Aorta (tissue), 5 donors: ENCODE measurements around the gene DNAJC6. TPM values are rescaled to one million over a fixed set of nuclear protein-coding genes. Genes with fewer than 3 reads are reported as not detected.

Source experiments
- ATAC-seq: fragments of 200-7000 bp; cut with Tn5 transposase; one replicate; pipeline ENCODE4 v1.9.1; 2022; ENCODE audit warnings: moderate library complexity; ENCODE audit not compliant: low FRiP score
- DNase-seq, 2 donors: peaks; one replicate each; pipeline ENCODE4 v3.0.0-alpha.2; 2020
- H3K27ac ChIP-seq, 2 donors: one replicate each; pipeline ENCODE4 v1.5.1; 2013; ENCODE audit warnings: low read length in 2 of 2, mild to moderate bottlenecking in 2 of 2, moderate library complexity in 2 of 2, control low read depth in 1 of 2, inconsistent platforms in 1 of 2, low read depth in 1 of 2
- H3K27me3 ChIP-seq, 2 donors: one replicate each; pipeline ENCODE4 v1.6.1; 2013; ENCODE audit warnings: control low read depth in 1 of 2, low read length in 1 of 2, mild to moderate bottlenecking in 1 of 2, moderate library complexity in 1 of 2; ENCODE audit not compliant: insufficient read depth in 2 of 2, control insufficient read depth in 1 of 2
- H3K36me3 ChIP-seq, 2 donors: one replicate each; pipeline ENCODE4 v1.6.1; 2013; ENCODE audit warnings: control low read depth in 1 of 2, low read length in 1 of 2, mild to moderate bottlenecking in 1 of 2; ENCODE audit not compliant: insufficient read depth in 2 of 2, control insufficient read depth in 1 of 2
- H3K4me1 ChIP-seq, 2 donors: one replicate each; pipeline ENCODE4 v1.6.1; 2013; ENCODE audit warnings: low read length in 2 of 2, control low read depth in 1 of 2, mild to moderate bottlenecking in 1 of 2, moderate library complexity in 1 of 2; ENCODE audit not compliant: insufficient read depth in 2 of 2, control insufficient read depth in 1 of 2
- H3K4me3 ChIP-seq, 2 donors: one replicate each; pipeline ENCODE4 v1.5.1; 2013; ENCODE audit warnings: low read length in 2 of 2, control low read depth in 1 of 2, mild to moderate bottlenecking in 1 of 2
- H3K9me3 ChIP-seq: one replicate; pipeline ENCODE4 v1.6.1; 2013; ENCODE audit warnings: mild to moderate bottlenecking, low read length; ENCODE audit not compliant: control insufficient read depth
- WGBS, 2 donors: extraction: QIAGEN DNeasy Blood & Tissue Kit; methylation state at CpG; one replicate each; pipeline ENCODE4 v1.1.7; 2013; 5-methylcytosine and 5-hydroxymethylcytosine counted together
- intact Hi-C, 2 donors: fragments of 100-400 bp; cut with DNase I; formaldehyde crosslinking; loops; one replicate each; pipeline versions ENCODE4 v1.14.2 to v1.15.0; 2022
- polyA plus RNA-seq, 2 donors: library from polyadenylated mRNA; stranded (reverse); fragments of 200-250 nt; gene quantifications; one replicate each; pipeline ENCODE4 v1.2.3, GENCODE V29; 2013
- total RNA-seq, 2 donors: library from RNA; stranded (reverse); fragmentation: NEBNext Ultra II Directional; extraction: Animal tissue kit (Norgen Biotek cat#: 25700); gene quantifications; one replicate each; pipeline ENCODE4 v1.2.1, GENCODE V29; 2021
- donor health status: healthy with polysubstance abuse.
- donor health status: Bipolar disorder and iron deficiency.
- donor health status: DM: no; HTN: no; CAD: no.
- donor health status: DM: no; HTN: no; CAD: no.
- donor health status: DM: yes; HTN: yes; CAD: no.

The DNAJC6 gene
- total and polyA plus RNA-seq, 4 donors = 1.3 to 3.8 (median 2.3) TPM; not detected in 1

GRCh38 chr1:65421351-65422025, 112.1 kb downstream of the DNAJC6 start:
- intact Hi-C loops = loop anchor here in 1 of 2 donors (2.0 to 10.0 kb wide), 2 partner anchors 157 to 355 kb away; no protein-coding TSS in a partner anchor
- Histone ChIP-seq H3K4me1 (peaks cover 0 to 3% of the 10 kb centered on the region in 2 donors), H3K27ac (peak overlapping the region; percentile 91 to 93), H3K9me3 (no peaks in the 10 kb centered on the region), H3K4me3 (peak overlapping the region; percentile 86 to 98), H3K36me3 (peaks cover 3% of the 10 kb centered on the region in 2 donors), H3K27me3 (no peaks in the 10 kb centered on the region)
- ATAC-seq = no peak
- no peak for DNase-seq
- 0 to 1% methylated on average over 13 of the region's 13 CpGs for WGBS, 2 donors

DNA sequence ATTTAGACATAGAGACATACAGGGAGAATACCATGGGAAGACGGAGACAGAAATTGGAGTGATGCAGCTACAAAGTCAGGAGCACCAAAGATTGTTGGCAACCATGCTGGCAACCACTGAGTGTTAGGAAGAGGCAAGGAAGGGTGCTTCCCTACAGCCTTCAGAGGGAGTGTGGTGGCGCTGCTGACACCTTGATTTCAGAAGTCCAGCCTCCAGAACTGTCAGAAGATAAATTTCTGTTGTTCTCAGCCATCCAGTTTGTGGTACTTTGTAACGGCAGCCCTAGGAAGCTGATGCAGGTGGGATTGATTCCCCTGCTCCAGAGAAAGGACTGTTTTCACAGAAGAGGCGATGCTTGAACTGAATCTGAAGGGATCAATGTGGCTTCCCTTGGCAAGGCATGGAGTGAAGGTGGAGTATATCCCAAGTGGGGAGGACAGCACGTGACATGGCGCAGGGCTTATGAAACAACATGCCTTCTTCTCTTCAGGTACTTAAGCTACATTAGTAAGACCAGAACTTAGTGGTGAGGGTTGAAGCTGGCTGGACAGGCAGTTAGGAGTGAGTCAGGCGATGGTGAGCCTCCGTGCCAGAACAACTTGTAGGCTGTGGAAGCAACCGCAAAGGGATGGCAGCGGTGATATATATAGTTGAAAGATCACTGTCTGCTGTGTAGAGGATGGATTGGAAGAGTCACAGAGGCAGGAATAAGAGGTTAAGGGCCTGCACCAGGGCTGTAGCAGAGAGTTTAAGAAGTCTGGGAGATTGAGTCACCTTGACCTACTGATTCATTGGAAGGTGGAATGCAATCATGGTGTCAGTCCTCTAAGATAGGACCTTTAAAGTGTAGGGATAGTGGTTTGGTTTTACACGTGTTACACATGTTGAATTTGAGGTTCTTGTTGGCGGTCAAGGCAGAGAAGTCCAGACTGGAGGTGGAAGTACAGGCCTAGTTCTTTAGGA, 113.2 kb downstream of the DNAJC6 start:
- 93 to 94% methylated on average over 12 of the region's 12 CpGs for WGBS, 2 donors
- peak overlapping the region in 1 of 2 donors; percentile 98 for H3K4me3 ChIP-seq
- no peaks in the 10 kb centered on the region for H3K27me3 ChIP-seq
- H3K9me3 ChIP-seq = no peaks in the 10 kb centered on the region
- H3K27ac ChIP-seq = no peak overlapping the region
- H3K36me3 ChIP-seq = peaks cover 3 to 5% of the 10 kb centered on the region in 2 donors
- intact Hi-C loops = loop anchor here in 1 of 2 donors (10.0 kb wide), 1 partner anchor 158 kb away; no protein-coding TSS in a partner anchor
- DNase-seq = no peak
- H3K4me1 ChIP-seq = peaks cover 0 to 3% of the 10 kb centered on the region in 2 donors
- no peak for ATAC-seq

DNA sequence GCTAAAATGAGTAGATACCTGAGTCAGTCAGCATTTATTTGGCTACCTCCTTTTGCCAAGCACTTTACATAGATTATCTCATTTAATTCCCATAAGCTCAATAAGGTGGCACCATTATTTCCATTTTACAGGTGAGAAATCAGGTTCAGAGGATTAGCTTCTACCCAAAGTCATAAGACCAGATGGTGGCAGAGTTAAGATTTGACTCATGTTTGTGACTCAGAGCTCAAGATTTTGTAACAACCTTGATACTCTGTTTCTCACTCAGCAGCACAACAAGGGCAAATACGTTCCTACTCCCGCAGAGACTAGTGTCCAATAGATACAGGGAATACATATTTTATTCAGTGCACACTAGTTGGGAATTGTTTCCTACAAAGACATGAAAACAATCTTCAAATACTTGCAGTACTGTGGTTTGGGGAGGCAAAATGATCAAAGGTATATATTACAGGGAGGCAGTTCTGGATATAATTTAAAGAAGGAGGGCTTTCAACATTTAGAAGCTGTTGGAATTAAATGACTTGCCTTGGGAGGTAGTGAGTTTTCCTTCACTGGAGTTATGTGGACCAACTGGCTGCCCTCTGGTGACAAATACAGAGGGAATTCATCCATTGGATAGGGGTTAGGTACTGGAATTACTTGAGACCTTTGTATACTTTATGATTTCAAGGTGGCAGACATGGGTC, 114.7 kb downstream of the DNAJC6 start:
- H3K36me3 ChIP-seq = peaks cover 3 to 5% of the 10 kb centered on the region in 2 donors
- no peaks in the 10 kb centered on the region for H3K27me3 ChIP-seq
- ATAC-seq (no peak), DNase-seq (no peak)
- peaks cover 0 to 3% of the 10 kb centered on the region in 2 donors for H3K4me1 ChIP-seq
- 66 to 76% methylated on average over 2 of the region's 2 CpGs for WGBS, 2 donors
- intact Hi-C loops = loop anchor here in 1 of 2 donors (10.0 kb wide), 1 partner anchor 159 kb away; no protein-coding TSS in a partner anchor
- no peak overlapping the region for H3K4me3 ChIP-seq
- H3K27ac ChIP-seq = no peak overlapping the region
- H3K9me3 ChIP-seq = no peaks in the 10 kb centered on the region

DNA sequence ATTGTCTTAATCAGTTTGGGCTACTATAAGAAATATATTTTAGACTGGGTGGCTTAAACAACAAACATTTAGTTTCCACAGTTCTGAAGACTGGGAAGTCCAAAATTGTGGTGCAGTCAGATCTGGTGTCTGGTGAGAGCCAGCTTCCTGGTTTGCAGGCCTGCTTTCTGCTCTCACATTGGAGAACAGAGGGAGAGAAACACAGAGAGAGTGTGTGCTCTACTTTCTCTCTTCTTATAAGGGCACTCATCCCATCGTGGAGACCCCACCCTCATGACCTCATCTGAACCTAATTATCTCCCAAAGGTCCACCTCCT, 115.2 kb downstream of the DNAJC6 start:
- no peak for DNase-seq
- intact Hi-C loops = loop anchor here in 1 of 2 donors (10.0 kb wide), 1 partner anchor 160 kb away; no protein-coding TSS in a partner anchor
- no peak for ATAC-seq
- Histone ChIP-seq H3K4me3 (no peak overlapping the region), H3K4me1 (peaks cover 1 to 3% of the 10 kb centered on the region in 2 donors), H3K27me3 (no peaks in the 10 kb centered on the region), H3K9me3 (no peaks in the 10 kb centered on the region), H3K27ac (no peak overlapping the region), H3K36me3 (peaks cover 3 to 5% of the 10 kb centered on the region in 2 donors)
- WGBS, 2 donors = 72 to 82% methylated on average over 1 of the region's 1 CpG

DNA sequence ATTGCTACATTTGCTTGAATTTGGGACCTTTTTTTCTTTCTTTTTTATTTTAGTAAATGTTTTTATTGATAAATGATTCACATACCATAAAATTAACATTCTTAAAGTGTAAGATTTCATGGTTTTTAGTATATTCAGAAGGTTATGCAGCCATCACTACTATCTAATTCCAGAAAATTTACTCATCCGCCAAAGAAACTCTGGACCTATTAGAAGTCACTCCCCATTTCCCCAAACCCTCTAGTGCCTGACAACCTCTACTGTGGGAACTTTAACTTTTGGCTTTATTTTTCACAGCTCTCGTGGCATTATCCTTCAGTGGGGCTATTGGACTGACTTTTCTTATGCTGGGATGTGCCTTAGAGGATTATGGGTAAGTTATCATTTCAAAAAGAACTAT, 115.7 kb downstream of the DNAJC6 start:
- Histone ChIP-seq H3K4me3 (no peak overlapping the region), H3K27me3 (no peaks in the 10 kb centered on the region), H3K4me1 (peaks cover 1 to 3% of the 10 kb centered on the region in 2 donors), H3K9me3 (no peaks in the 10 kb centered on the region), H3K36me3 (peaks cover 3 to 5% of the 10 kb centered on the region in 2 donors), H3K27ac (no peak overlapping the region)
- ATAC-seq (no peak), DNase-seq (no peak)
- intact Hi-C loops = loop anchor here in 1 of 2 donors (10.0 kb wide), 1 partner anchor 160 kb away; no protein-coding TSS in a partner anchor
- 91 to 96% methylated on average over 2 of the region's 2 CpGs for WGBS, 2 donors

- H3K36me3 ChIP-seq = peaks cover 3 to 5% of the 10 kb centered on the region in 2 donors
- WGBS, 2 donors = 91% methylated on average over 3 of the region's 3 CpGs
- intact Hi-C loops = loop anchor here in 1 of 2 donors (10.0 kb wide), 1 partner anchor 161 kb away; no protein-coding TSS in a partner anchor
Observed at GRCh38 chr1:65425697-65426096, 116.4 kb downstream of the DNAJC6 start.

DNA sequence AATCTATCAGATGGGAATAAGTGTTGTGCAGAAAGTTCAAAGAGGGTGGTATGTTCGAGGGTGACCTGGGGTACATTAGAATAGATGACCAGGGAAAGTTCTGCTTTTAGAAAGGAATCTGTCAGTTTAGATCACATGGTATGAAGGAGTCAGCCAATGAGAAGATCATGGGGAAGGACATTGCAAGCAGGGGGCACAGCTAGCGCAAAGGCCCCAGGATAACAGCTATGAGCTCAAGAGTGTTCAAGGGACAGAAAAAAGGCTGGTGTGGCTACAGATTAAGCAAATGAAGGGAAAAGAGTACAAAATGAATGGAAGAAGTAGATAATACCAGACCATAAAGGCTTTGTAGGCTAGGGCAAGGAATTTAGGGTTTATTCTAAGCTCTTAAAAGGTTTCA, 119.7 kb downstream of the DNAJC6 start:
- Histone ChIP-seq H3K9me3 (no peaks in the 10 kb centered on the region), H3K4me1 (peaks cover 0 to 1% of the 10 kb centered on the region in 2 donors), H3K4me3 (no peak overlapping the region), H3K27ac (no peak overlapping the region), H3K27me3 (no peaks in the 10 kb centered on the region), H3K36me3 (peaks cover 3 to 7% of the 10 kb centered on the region in 2 donors)
- WGBS, 2 donors = 92 to 93% methylated on average over 2 of the region's 2 CpGs
- ATAC-seq = no peak
- intact Hi-C loops = loop anchor here in 1 of 2 donors (10.0 kb wide), 1 partner anchor 164 kb away; no protein-coding TSS in a partner anchor
- DNase-seq = no peak

More at GRCh38 chr1:65425697-65426096, 116.4 kb downstream of the DNAJC6 start:
- DNase-seq = no peak
- H3K4me3 ChIP-seq = no peak overlapping the region
- H3K9me3 ChIP-seq = no peaks in the 10 kb centered on the region
- peaks cover 1 to 3% of the 10 kb centered on the region in 2 donors for H3K4me1 ChIP-seq
- no peak overlapping the region for H3K27ac ChIP-seq
- no peak for ATAC-seq
- H3K27me3 ChIP-seq = no peaks in the 10 kb centered on the region

- ATAC-seq (peak; percentile 65), DNase-seq (no peak)
- Histone ChIP-seq H3K9me3 (no peaks in the 10 kb centered on the region), H3K27me3 (no peaks in the 10 kb centered on the region), H3K36me3 (peaks cover 3 to 7% of the 10 kb centered on the region in 2 donors), H3K27ac (peak overlapping the region; percentile 23 to 36), H3K4me1 (peaks cover 0 to 1% of the 10 kb centered on the region in 2 donors), H3K4me3 (no peak overlapping the region)
- WGBS, 2 donors = 35 to 43% methylated on average over 7 of the region's 7 CpGs
- intact Hi-C loops = loop anchor here (5.0 to 10.0 kb wide), 3 partner anchors 165 to 365 kb away; no protein-coding TSS in a partner anchor
Observed at GRCh38 chr1:65429806-65430205, 120.5 kb downstream of the DNAJC6 start.
